ENCODE measurements around the gene SMOC2.

Gene SMOC2

GRCh38 chr6:168440520-168441433 is at the start of gene SMOC2:
Gene SMOC2, plus strand, starts transcription at chr6:168441184. Its CDS starts 187 bp downstream, at chr6:168441371.
- no peak for DNase-seq (ENCODE audit: low read depth)

GRCh38 chr6:168393126-168393870 is 47.7 kb upstream of the SMOC2 start:
- no peak for DNase-seq (ENCODE audit: low read depth)

- DNase-seq (ENCODE audit: low read depth), result no peak
These were observed 46.4 kb upstream of the SMOC2 start for GRCh38 chr6:168394606-168395005.

GRCh38 chr6:168395983-168396382 is 45.0 kb upstream of the SMOC2 start:
- DNase-seq (ENCODE audit: low read depth), result no peak

- DNase-seq (ENCODE audit: low read depth), result no peak
These were observed 44.4 kb upstream of the SMOC2 start for GRCh38 chr6:168396561-168396960.

- DNase-seq (ENCODE audit: low read depth), result no peak
These were observed 44.0 kb upstream of the SMOC2 start for GRCh38 chr6:168397012-168397411.

GRCh38 chr6:168400037-168400436 is 40.9 kb upstream of the SMOC2 start:
- no peak for DNase-seq (ENCODE audit: low read depth)

- no peak for DNase-seq (ENCODE audit: low read depth)
These were observed 37.5 kb upstream of the SMOC2 start for GRCh38 chr6:168403370-168404005.

GRCh38 chr6:168404560-168404959 is 36.4 kb upstream of the SMOC2 start:
- DNase-seq (ENCODE audit: low read depth), result no peak

GRCh38 chr6:168407842-168408241 is 33.1 kb upstream of the SMOC2 start:
- DNase-seq (ENCODE audit: low read depth), result no peak

- no peak for DNase-seq (ENCODE audit: low read depth)
These were observed 32.4 kb upstream of the SMOC2 start for GRCh38 chr6:168408504-168409136.

GRCh38 chr6:168410035-168410434 is 30.9 kb upstream of the SMOC2 start:
- no peak for DNase-seq (ENCODE audit: low read depth)

- no peak for DNase-seq (ENCODE audit: low read depth)
These were observed 30.4 kb upstream of the SMOC2 start for GRCh38 chr6:168410554-168411011.

- no peak for DNase-seq (ENCODE audit: low read depth)
These were observed 29.9 kb upstream of the SMOC2 start for GRCh38 chr6:168411130-168411529.

GRCh38 chr6:168411793-168412192 is 29.2 kb upstream of the SMOC2 start:
- no peak for DNase-seq (ENCODE audit: low read depth)

GRCh38 chr6:168412456-168412855 is 28.5 kb upstream of the SMOC2 start:
- no peak for DNase-seq (ENCODE audit: low read depth)

GRCh38 chr6:168413018-168413720 is 27.8 kb upstream of the SMOC2 start:
- no peak for DNase-seq (ENCODE audit: low read depth)

- no peak for DNase-seq (ENCODE audit: low read depth)
These were observed 27.1 kb upstream of the SMOC2 start for GRCh38 chr6:168413856-168414255.

- no peak for DNase-seq (ENCODE audit: low read depth)
These were observed 26.5 kb upstream of the SMOC2 start for GRCh38 chr6:168414336-168415097.

- no peak for DNase-seq (ENCODE audit: low read depth)
These were observed 25.6 kb upstream of the SMOC2 start for GRCh38 chr6:168415098-168415992.

Data from T-helper 22 cell (primary cell).